Astrocyte of the cerebellum (primary cell): ENCODE measurements around the gene REX1BD.
A peak's percentile ranks its signal among the peaks of the same experiment; 100 is the strongest.

Experiments
- DNase-seq: peaks from one replicate; pipeline ENCODE4 v3.0.0-alpha.2; 2011; ENCODE audit warnings: low read depth
- H3K4me3 ChIP-seq: 2 replicates; pipeline ENCODE4 v1.5.1; 2011; ENCODE audit warnings: mild to moderate bottlenecking, low read depth, low read length, moderate library complexity
- CTCF ChIP-seq: IDR thresholded peaks from 2 replicates; pipeline ENCODE4 v1.5.1; 2012; ENCODE audit warnings: low read length, low read depth, moderate library complexity, mild to moderate bottlenecking; ENCODE audit errors: missing control alignments
- in situ Hi-C: cut with HindIII; loops from 2 replicates; pipeline ENCODE4 v1.10.0; 2017; ENCODE audit warnings: low sequenced_read_pairs

REX1BD gene

GRCh38 chr19:18577365-18577914, 11.2 kb upstream of the REX1BD start:
- TF ChIP-seq CTCF, result no peak
- H3K4me3 ChIP-seq, result no peak overlapping the region
- in situ Hi-C loops, result loop anchor here (25.0 kb wide), 1 partner anchor 260 kb away; the partner anchor contains the start of gene UPF1
- DNase-seq, result no peak

- no peak for TF ChIP-seq CTCF
- DNase-seq, result no peak
- no peak overlapping the region for H3K4me3 ChIP-seq
- in situ Hi-C loops, result loop anchor here (25.0 kb wide), 1 partner anchor 257 kb away; the partner anchor contains the start of gene UPF1
Observed at GRCh38 chr19:18580311-18580710, 8.3 kb upstream of the REX1BD start.

- in situ Hi-C loops, result loop anchor here (25.0 kb wide), 1 partner anchor 251 kb away; the partner anchor contains the start of gene UPF1
- no peak overlapping the region for H3K4me3 ChIP-seq
- DNase-seq, result no peak
- peak; percentile 6 for TF ChIP-seq CTCF
Observed at GRCh38 chr19:18586306-18586705, 2.3 kb upstream of the REX1BD start.

GRCh38 chr19:18587561-18587960, 1.0 kb upstream of the REX1BD start:
- H3K4me3 ChIP-seq, result no peak overlapping the region
- no peak for TF ChIP-seq CTCF
- no peak for DNase-seq
- in situ Hi-C loops, result loop anchor here (25.0 kb wide), 1 partner anchor 250 kb away; the partner anchor contains the start of gene UPF1

GRCh38 chr19:18587962-18588610, 512 bp upstream of the REX1BD start:
- no peak for DNase-seq
- no peak for TF ChIP-seq CTCF
- peak overlapping the region; percentile 82 for H3K4me3 ChIP-seq
- in situ Hi-C loops, result loop anchor here (25.0 kb wide), 1 partner anchor 249 kb away; the partner anchor contains the start of gene UPF1

GRCh38 chr19:18589380-18590272, 1.0 kb downstream of the REX1BD start:
- peak; percentile 2 for TF ChIP-seq CTCF
- peak overlapping the region; percentile 82 for H3K4me3 ChIP-seq
- in situ Hi-C loops, result loop anchor here (25.0 kb wide), 1 partner anchor 248 kb away; the partner anchor contains the start of gene UPF1
- no peak for DNase-seq
